Heart left ventricle (tissue), 16 donors: Measurements from ENCODE around the gene TMEM220. TPM values are rescaled to one million over a fixed set of nuclear protein-coding genes. Genes with fewer than 3 reads are reported as not detected.

ENCODE experiments used
- ATAC-seq, 4 donors: fragments of 200-7000 bp; cut with Tn5 transposase; one replicate each; pipeline ENCODE4 v1.9.1; 2020 to 2022; ENCODE audit warnings: moderate library complexity in 4 of 4, mild to moderate bottlenecking in 3 of 4, moderate number of reproducible peaks in 1 of 4
- DNase-seq, 5 donors: peaks; one replicate each; pipeline ENCODE4 v3.0.0-alpha.2; 2020
- H3K27ac ChIP-seq, 12 donors: fragments of 200-600 bp; sonication (generic) in 4 of 12; one replicate each; pipeline versions ENCODE4 v1.5.0 to v1.8.0; 2016 to 2022; ENCODE audit warnings: mild to moderate bottlenecking in 2 of 12
- H3K27me3 ChIP-seq, 9 donors: fragments of 200-600 bp; sonication (generic) in 2 of 9; one replicate each; pipeline versions ENCODE4 v1.5.1 to v1.8.0; 2016 to 2022; ENCODE audit warnings: mild to moderate bottlenecking in 3 of 9
- H3K36me3 ChIP-seq, 9 donors: fragments of 200-600 bp; sonication (generic) in 2 of 9; one replicate each; pipeline versions ENCODE4 v1.5.0 to v1.8.0; 2018 to 2022; ENCODE audit warnings: mild to moderate bottlenecking in 2 of 9
- H3K4me1 ChIP-seq, 12 donors: fragments of 200-600 bp; sonication (generic) in 4 of 12; one replicate each; pipeline versions ENCODE4 v1.5.0 to v1.8.0; 2016 to 2022; ENCODE audit warnings: mild to moderate bottlenecking in 3 of 12
- H3K4me3 ChIP-seq, 12 donors: fragments of 200-600 bp; sonication (generic) in 4 of 12; one replicate each; pipeline versions ENCODE4 v1.5.0 to v1.8.0; 2017 to 2022; ENCODE audit warnings: mild to moderate bottlenecking in 9 of 12, moderate library complexity in 4 of 12
- H3K9me3 ChIP-seq, 12 donors: fragments of 200-600 bp; sonication (generic) in 4 of 12; one replicate each; pipeline versions ENCODE4 v1.5.0 to v1.8.0; 2016 to 2022; ENCODE audit warnings: mild to moderate bottlenecking in 1 of 12
- CTCF ChIP-seq, 12 donors: fragments of 200-600 bp; sonication (generic) in 4 of 12; IDR thresholded peaks; one replicate each; pipeline versions ENCODE4 v1.5.0 to v1.8.0; 2018 to 2022; ENCODE audit warnings: antibody characterized with exemption in 12 of 12, mild to moderate bottlenecking in 5 of 12
- POLR2A ChIP-seq, 2 donors: fragments of 450-650 bp; IDR thresholded peaks; one replicate each; pipeline ENCODE4 v1.6.1; 2017; ENCODE audit warnings: antibody characterized with exemption in 2 of 2, mild to moderate bottlenecking in 2 of 2, moderate library complexity in 2 of 2
- WGBS, 4 donors: extraction: QIAGEN DNeasy Blood & Tissue Kit in 2 of 4; methylation state at CpG; one replicate each; pipeline versions ENCODE4 v1.1.5 to v1.1.7; 2013 to 2018; 5-methylcytosine and 5-hydroxymethylcytosine counted together
- intact Hi-C, 10 donors: fragments of 100-400 bp; cut with DNase I; formaldehyde crosslinking; loops; one replicate each; pipeline versions ENCODE4 v1.11.1 to v1.14.2; 2022
- polyA plus RNA-seq, 2 donors: library from polyadenylated mRNA; stranded (reverse); fragments of 200-250 nt; gene quantifications; one replicate each; pipeline ENCODE4 v1.2.3, GENCODE V29; 2013
- total RNA-seq, 9 donors: library from RNA; depleted of rRNA in 2 of 9; stranded (reverse); fragments of >200 nt in 2 of 9; fragmentation: NEBNext Ultra II Directional in 3 of 9; extraction: Animal tissue kit (Norgen Biotek cat#: 25700) in 3 of 9; gene quantifications; one replicate each; pipeline versions ENCODE4 v1.1.0 to v1.2.4, GENCODE V29; 2016 to 2023
- donor health status: ischemic (EF 13 %, LVEDD 7.1; RV severe dilation, severe dysfunction).
- donor health status: healthy with polysubstance abuse.
- donor health status: DM: no; HTN: yes; CAD: no.
- donor health status: DM: no; HTN: no; CAD: no.
- donor health status: ischemic (EF 25% LVEDD 6.9; RV normal size, moderate dysfunction).
- donor health status: ischemic (EF 25% LVEDD 5.7; RV mildly dilated, moderate dysfunction).
- donor health status: healthy.
- donor health status: DM: yes; HTN: yes; CAD: no.
- donor health status: ischemic (EF 35%, LVEDD 5.7; RV mildly dilated, moderate dysfunction).
- donor health status: nonischemic (EF 11% LVEDD 7.7; RV severe dilation, severe dysfunction).
- donor health status: DM: yes; HTN: yes; CAD: no.
- donor health status: PGD.
- donor health status: ischemic (EF 29% LVEDD 5.4; RV normal size, mild dysfunction).
- donor health status: nonischemic (EF 23%, LVEDD 6.1; RV moderate dilation, normal function).

Gene TMEM220
- total and polyA plus RNA-seq, 11 donors = 3.2 to 13.9 (median 6.3) TPM

- Histone ChIP-seq H3K27ac (no peak overlapping the region), H3K9me3 (peaks cover 0 to 21% (median 3%) of the 10 kb centered on the region in 12 donors), H3K4me3 (no peak overlapping the region), H3K36me3 (no peaks in the 10 kb centered on the region), H3K27me3 (no peaks in the 10 kb centered on the region), H3K4me1 (no peaks in the 10 kb centered on the region)
- ATAC-seq = no peak
- intact Hi-C loops = no loop called here
- 86 to 91% (median 88%) methylated on average over 11 of the region's 11 CpGs for WGBS, 4 donors
- TF ChIP-seq POLR2A (IDR thresholded peaks at IDR 0.05) = no peak
- no peak for TF ChIP-seq CTCF (IDR thresholded peaks at IDR 0.05)
- no peak for DNase-seq
Measured at GRCh38 chr17:10777131-10777807, 47.4 kb upstream of the TMEM220 start.

- Histone ChIP-seq H3K27ac (no peak overlapping the region), H3K27me3 (no peaks in the 10 kb centered on the region), H3K9me3 (peaks cover 0 to 20% (median 6%) of the 10 kb centered on the region in 12 donors), H3K4me1 (no peaks in the 10 kb centered on the region), H3K36me3 (no peaks in the 10 kb centered on the region), H3K4me3 (no peak overlapping the region)
- 25 to 28% (median 26%) methylated on average over 2 of the region's 2 CpGs for WGBS, 4 donors
- TF ChIP-seq POLR2A (IDR thresholded peaks at IDR 0.05) = no peak
- no peak for TF ChIP-seq CTCF (IDR thresholded peaks at IDR 0.05)
- no peak for ATAC-seq
- intact Hi-C loops = no loop called here
- no peak for DNase-seq
Measured at GRCh38 chr17:10776381-10776780, 46.6 kb upstream of the TMEM220 start.

- ATAC-seq = no peak
- TF ChIP-seq CTCF (IDR thresholded peaks at IDR 0.05) (no peak), POLR2A (IDR thresholded peaks at IDR 0.05) (no peak)
- Histone ChIP-seq H3K4me3 (no peak overlapping the region), H3K27me3 (no peaks in the 10 kb centered on the region), H3K4me1 (no peaks in the 10 kb centered on the region), H3K27ac (no peak overlapping the region), H3K36me3 (no peaks in the 10 kb centered on the region), H3K9me3 (peaks cover 0 to 20% (median 6%) of the 10 kb centered on the region in 12 donors)
- WGBS, 4 donors = 72 to 81% (median 76%) methylated on average over 5 of the region's 5 CpGs
- intact Hi-C loops = no loop called here
- no peak for DNase-seq
Measured at GRCh38 chr17:10775740-10776356, 46.0 kb upstream of the TMEM220 start.

GRCh38 chr17:10775058-10775457 is 45.2 kb upstream of the TMEM220 start:
- no peak overlapping the region for H3K27ac ChIP-seq
- H3K4me1 ChIP-seq = no peaks in the 10 kb centered on the region
- H3K9me3 ChIP-seq = peaks cover 0 to 16% (median 6%) of the 10 kb centered on the region in 12 donors
- intact Hi-C loops = no loop called here
- H3K36me3 ChIP-seq = no peaks in the 10 kb centered on the region
- DNase-seq (no peak), ATAC-seq (no peak)
- H3K27me3 ChIP-seq = no peaks in the 10 kb centered on the region
- H3K4me3 ChIP-seq = no peak overlapping the region
- TF ChIP-seq POLR2A (IDR thresholded peaks at IDR 0.05) (no peak), CTCF (IDR thresholded peaks at IDR 0.05) (no peak)
- WGBS, 4 donors = 91 to 97% (median 93%) methylated on average over 4 of the region's 4 CpGs
